GM23338 (cell line): ENCODE data around the gene SLC7A10. TPM values are rescaled to one million over a fixed set of nuclear protein-coding genes. Genes with fewer than 3 reads are reported as not detected.

Experiments
- ATAC-seq: fragments of 200-7000 bp; cut with Tn5 transposase; 3 replicates; pipeline ENCODE4 v1.9.1; 2020
- DNase-seq: peaks from one replicate; pipeline ENCODE4 v3.0.0-alpha.2; 2015; ENCODE audit warnings: low spot score
- H2AFZ ChIP-seq: fragments of 200-600 bp; sonication (generic); 2 replicates; pipeline ENCODE4 v1.8.0; 2016; ENCODE audit warnings: antibody characterized with exemption, mild to moderate bottlenecking, moderate library complexity
- H3F3A ChIP-seq: fragments of 200-600 bp; sonication (generic); replicated peaks from 2 replicates; pipeline ENCODE4 v1.8.0; 2017; ENCODE audit warnings: antibody characterized with exemption, mixed run types, low read depth
- H3K27ac ChIP-seq: fragments of 200-600 bp; sonication (generic); 2 replicates; pipeline ENCODE4 v1.6.1; 2016; ENCODE audit warnings: low read depth
- H3K27me3 ChIP-seq: fragments of 200-600 bp; sonication (generic); 2 replicates; pipeline ENCODE4 v1.8.0; 2016; ENCODE audit warnings: mild to moderate bottlenecking, mixed run types, moderate library complexity; ENCODE audit not compliant: insufficient read depth
- H3K36me3 ChIP-seq: fragments of 200-600 bp; sonication (generic); 2 replicates; pipeline ENCODE4 v1.8.0; 2016; ENCODE audit warnings: mild to moderate bottlenecking; ENCODE audit not compliant: insufficient read depth
- H3K4me1 ChIP-seq: fragments of 200-600 bp; sonication (generic); 2 replicates; pipeline ENCODE4 v1.8.0; 2016; ENCODE audit warnings: mild to moderate bottlenecking, moderate library complexity; ENCODE audit not compliant: insufficient read depth
- H3K4me2 ChIP-seq: fragments of 200-600 bp; sonication (generic); 2 replicates; pipeline ENCODE4 v1.7.1; 2017; ENCODE audit warnings: mixed run types
- H3K4me3 ChIP-seq: fragments of 200-600 bp; sonication (generic); 2 replicates; pipeline ENCODE4 v1.6.1; 2016; ENCODE audit warnings: mixed run types
- H3K79me2 ChIP-seq: fragments of 200-600 bp; sonication (generic); replicated peaks from 2 replicates; pipeline ENCODE4 v1.8.0; 2017; ENCODE audit warnings: mild to moderate bottlenecking; ENCODE audit not compliant: insufficient read depth
- H3K9me2 ChIP-seq: fragments of 200-600 bp; sonication (generic); 2 replicates; pipeline ENCODE4 v1.8.0; 2017; ENCODE audit not compliant: insufficient read depth
- H4K20me1 ChIP-seq: fragments of 200-600 bp; sonication (generic); replicated peaks from 2 replicates; pipeline ENCODE4 v1.8.0; 2017; ENCODE audit warnings: mild to moderate bottlenecking; ENCODE audit not compliant: insufficient read depth
- H3K27ac Mint-ChIP-seq: 2 replicates; pipeline ENCODE4 v1.8.0; 2020; ENCODE audit warnings: inconsistent platforms, mild to moderate bottlenecking, moderate library complexity, mixed read lengths
- H3K27me3 Mint-ChIP-seq: 3 replicates; pipeline ENCODE4 v1.8.0; 2022; ENCODE audit warnings: low read depth, mild to moderate bottlenecking, moderate library complexity, mixed read lengths, inconsistent platforms; ENCODE audit not compliant: insufficient read depth, poor library complexity
- H3K36me3 Mint-ChIP-seq: 3 replicates; pipeline ENCODE4 v1.8.0; 2021; ENCODE audit warnings: low read depth, mild to moderate bottlenecking, inconsistent platforms, moderate library complexity, mixed read lengths
- H3K4me1 Mint-ChIP-seq: 3 replicates; pipeline ENCODE4 v1.8.0; 2020; ENCODE audit warnings: mild to moderate bottlenecking, inconsistent platforms, mixed read lengths
- H3K4me3 Mint-ChIP-seq: 3 replicates; pipeline ENCODE4 v1.8.0; 2021; ENCODE audit warnings: moderate library complexity, mild to moderate bottlenecking, inconsistent platforms, mixed read lengths
- H3K9me3 Mint-ChIP-seq: 3 replicates; pipeline ENCODE4 v1.8.0; 2020; ENCODE audit warnings: moderate library complexity, mild to moderate bottlenecking, inconsistent platforms, mixed read lengths
- CREB1 ChIP-seq: fragments of 250-450 bp; sonication (Bioruptor Pico); IDR thresholded peaks from 2 replicates; pipeline ENCODE4 v1.5.0; 2020; ENCODE audit warnings: low read depth, mild to moderate bottlenecking, moderate library complexity
- EZH2phosphoT487 ChIP-seq: fragments of 200-600 bp; sonication (generic); IDR thresholded peaks from one replicate; pipeline ENCODE4 v1.8.1; 2018; ENCODE audit warnings: antibody characterized with exemption; ENCODE audit not compliant: unreplicated experiment
- JUNB ChIP-seq: IDR thresholded peaks from one replicate; pipeline ENCODE4 v1.6.1; 2016; ENCODE audit warnings: antibody characterized with exemption; ENCODE audit not compliant: unreplicated experiment
- NANOG ChIP-seq: IDR thresholded peaks from 2 replicates; pipeline ENCODE4 v1.6.1; 2016; ENCODE audit warnings: antibody characterized with exemption, borderline replicate concordance
- POLR2AphosphoS5 ChIP-seq: IDR thresholded peaks from 2 replicates; pipeline ENCODE4 v1.6.1; 2016; ENCODE audit warnings: antibody characterized with exemption, low read depth
- STAT1 ChIP-seq: IDR thresholded peaks from one replicate; pipeline ENCODE4 v1.6.1; 2016; ENCODE audit warnings: antibody characterized with exemption; ENCODE audit not compliant: unreplicated experiment
- ZNF114 ChIP-seq: fragments of 250-450 bp; sonication (Bioruptor Pico); IDR thresholded peaks from 2 replicates; pipeline ENCODE4 v1.5.0; 2020; ENCODE audit warnings: mild to moderate bottlenecking, moderate library complexity
- ZNF331 ChIP-seq: fragments of 250-450 bp; sonication (Bioruptor Pico); IDR thresholded peaks from 2 replicates; pipeline ENCODE4 v1.5.0; 2020; ENCODE audit warnings: low read depth, mild to moderate bottlenecking, moderate library complexity
- polyA plus RNA-seq: library from polyadenylated mRNA; unstranded; fragments of >200 nt; fragmentation: Nextera tagmentation; extraction: Ambion mirVana; gene quantifications from 2 replicates; pipeline ENCODE4 v1.2.1, GENCODE V29; 2016
- total RNA-seq: library from RNA; depleted of rRNA; stranded (reverse); fragments of >200 nt; shearing (Covaris generic); gene quantifications from 2 replicates; pipeline ENCODE4 v1.2.3, GENCODE V29; 2014
- TF ChIP-seq, protein P1 (sequence below): IDR thresholded peaks from one replicate; pipeline ENCODE4 v1.6.1; 2018; ENCODE audit warnings: antibody characterized with exemption; ENCODE audit not compliant: unreplicated experiment
- TF ChIP-seq, protein P2 (sequence below): fragments of 250-450 bp; sonication (Bioruptor Pico); IDR thresholded peaks from 2 replicates; pipeline ENCODE4 v1.5.0; 2020; ENCODE audit warnings: mild to moderate bottlenecking, moderate library complexity
- TF ChIP-seq, protein P3 (sequence below), 2 experiments: fragments of 200-600 bp in 1 of 2; sonication (generic) in 1 of 2; conservative IDR thresholded peaks; 2 replicates each; pipeline versions ENCODE4 v1.5.1 to v1.6.1; 2016 to 2017; ENCODE audit warnings: antibody characterized with exemption in 2 of 2, low read depth in 2 of 2, mild to moderate bottlenecking in 2 of 2, moderate library complexity in 1 of 2

Gene SLC7A10
- total and polyA plus RNA-seq, 2 experiments from 2014 or later: 3.3 to 6.3 TPM

DNA sequence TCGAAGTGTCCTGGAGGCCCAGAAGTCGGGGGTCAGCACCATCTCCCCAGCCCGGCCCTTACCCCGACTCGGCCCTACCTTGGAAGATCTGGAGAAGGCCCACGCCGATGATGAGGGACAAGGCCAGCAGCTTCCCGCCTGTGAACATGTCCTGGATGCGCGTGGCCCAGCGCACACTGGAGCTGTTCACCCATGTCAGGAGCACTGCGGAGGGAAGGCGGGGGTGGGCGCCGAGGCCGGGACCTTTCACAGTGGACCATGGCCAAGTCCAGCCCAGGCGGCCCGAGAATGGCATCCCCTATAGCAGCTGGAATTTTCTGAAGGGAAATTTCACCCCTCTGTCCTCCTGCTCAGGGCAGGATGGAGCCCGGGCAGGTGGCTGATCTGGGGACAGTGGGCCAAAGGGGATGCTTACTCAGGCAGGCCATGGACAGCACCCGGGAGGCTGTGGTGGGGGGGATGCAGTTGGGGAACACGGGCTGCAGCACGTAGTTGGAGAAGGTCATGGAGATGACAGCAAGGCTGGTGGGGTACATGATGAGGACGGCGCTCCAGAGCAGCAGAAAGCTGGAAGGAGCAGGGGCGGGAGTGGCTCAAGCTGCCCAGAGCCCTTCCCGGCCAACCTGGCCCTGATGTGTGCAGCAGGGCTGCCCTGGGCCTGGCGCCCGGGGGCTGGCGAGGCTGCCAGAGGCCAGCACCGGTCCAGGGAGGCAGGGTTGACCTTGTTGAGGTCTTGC lies 13.0 kb downstream of the SLC7A10 start (continued):
- TF ChIP-seq, protein P1, sequence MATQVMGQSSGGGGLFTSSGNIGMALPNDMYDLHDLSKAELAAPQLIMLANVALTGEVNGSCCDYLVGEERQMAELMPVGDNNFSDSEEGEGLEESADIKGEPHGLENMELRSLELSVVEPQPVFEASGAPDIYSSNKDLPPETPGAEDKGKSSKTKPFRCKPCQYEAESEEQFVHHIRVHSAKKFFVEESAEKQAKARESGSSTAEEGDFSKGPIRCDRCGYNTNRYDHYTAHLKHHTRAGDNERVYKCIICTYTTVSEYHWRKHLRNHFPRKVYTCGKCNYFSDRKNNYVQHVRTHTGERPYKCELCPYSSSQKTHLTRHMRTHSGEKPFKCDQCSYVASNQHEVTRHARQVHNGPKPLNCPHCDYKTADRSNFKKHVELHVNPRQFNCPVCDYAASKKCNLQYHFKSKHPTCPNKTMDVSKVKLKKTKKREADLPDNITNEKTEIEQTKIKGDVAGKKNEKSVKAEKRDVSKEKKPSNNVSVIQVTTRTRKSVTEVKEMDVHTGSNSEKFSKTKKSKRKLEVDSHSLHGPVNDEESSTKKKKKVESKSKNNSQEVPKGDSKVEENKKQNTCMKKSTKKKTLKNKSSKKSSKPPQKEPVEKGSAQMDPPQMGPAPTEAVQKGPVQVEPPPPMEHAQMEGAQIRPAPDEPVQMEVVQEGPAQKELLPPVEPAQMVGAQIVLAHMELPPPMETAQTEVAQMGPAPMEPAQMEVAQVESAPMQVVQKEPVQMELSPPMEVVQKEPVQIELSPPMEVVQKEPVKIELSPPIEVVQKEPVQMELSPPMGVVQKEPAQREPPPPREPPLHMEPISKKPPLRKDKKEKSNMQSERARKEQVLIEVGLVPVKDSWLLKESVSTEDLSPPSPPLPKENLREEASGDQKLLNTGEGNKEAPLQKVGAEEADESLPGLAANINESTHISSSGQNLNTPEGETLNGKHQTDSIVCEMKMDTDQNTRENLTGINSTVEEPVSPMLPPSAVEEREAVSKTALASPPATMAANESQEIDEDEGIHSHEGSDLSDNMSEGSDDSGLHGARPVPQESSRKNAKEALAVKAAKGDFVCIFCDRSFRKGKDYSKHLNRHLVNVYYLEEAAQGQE: no peak
- TF ChIP-seq ZNF114 (CRISPR knock-in tag) (no peak), EZH2phosphoT487 (no peak), POLR2AphosphoS5 (no peak), STAT1 (no peak), JUNB (no peak), CREB1 (CRISPR knock-in tag) (no peak), NANOG (no peak)

DNA sequence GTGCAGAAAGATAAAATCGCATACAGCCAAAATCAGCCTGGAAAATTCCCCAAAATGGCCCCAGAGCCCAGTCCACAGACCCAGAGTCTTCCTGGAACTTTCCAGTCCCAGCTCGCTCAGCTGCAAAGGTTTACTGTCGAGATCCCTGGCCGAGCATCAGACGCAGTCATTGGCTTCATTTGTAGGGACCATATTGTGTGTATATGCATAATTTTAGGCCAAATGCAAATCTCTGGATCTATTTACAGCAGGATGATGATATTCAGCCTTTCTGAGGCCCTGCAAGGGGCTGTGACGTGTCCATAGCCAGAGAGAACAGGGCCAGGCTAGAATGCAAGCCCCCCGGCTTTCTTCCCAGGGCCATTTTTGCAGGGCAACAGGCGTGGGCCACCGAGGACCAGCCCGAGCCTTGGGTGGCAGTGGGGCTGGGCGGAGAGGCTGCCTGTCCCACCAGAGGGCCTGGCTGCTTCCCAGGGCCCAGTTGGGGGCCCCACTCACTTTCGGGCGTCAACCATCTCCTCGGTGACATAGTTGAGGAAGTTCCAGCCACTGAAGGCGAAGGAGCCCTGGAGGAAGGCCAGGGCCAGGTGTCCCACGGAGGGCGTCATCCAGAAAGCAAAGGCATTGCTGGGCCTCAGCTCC lies 13.7 kb downstream of the SLC7A10 start:
- H3K27ac ChIP-seq: no peak overlapping the region
- H2AFZ ChIP-seq: no peak overlapping the region
- DNase-seq: no peak
- H3K36me3 Mint-ChIP-seq: no peaks in the 10 kb centered on the region
- H3K4me3 Mint-ChIP-seq: no peak overlapping the region
- no peak overlapping the region for H3K4me2 ChIP-seq
- H3K27me3 Mint-ChIP-seq: peaks cover 15% of the 10 kb centered on the region
- no peaks in the 10 kb centered on the region for H3K9me3 Mint-ChIP-seq
- no peaks in the 10 kb centered on the region for H3K79me2 ChIP-seq
- no peaks in the 10 kb centered on the region for H3K36me3 ChIP-seq
- ATAC-seq: no peak
- H3K9me2 ChIP-seq: no peaks in the 10 kb centered on the region
- no peaks in the 10 kb centered on the region for H3K4me1 ChIP-seq
- H3K27me3 ChIP-seq: no peaks in the 10 kb centered on the region
- no peaks in the 10 kb centered on the region for H3F3A ChIP-seq
- peaks cover 7% of the 10 kb centered on the region; the same call in 2 of the 3 replicates for H3K4me1 Mint-ChIP-seq
- H3K27ac Mint-ChIP-seq: no peak overlapping the region
- no peaks in the 10 kb centered on the region for H4K20me1 ChIP-seq
- H3K4me3 ChIP-seq: no peak overlapping the region
- no peak for TF ChIP-seq POLR2AphosphoS5
- TF ChIP-seq NANOG: no peak
- TF ChIP-seq ZNF331 (CRISPR knock-in tag): no peak
- TF ChIP-seq, protein P2, sequence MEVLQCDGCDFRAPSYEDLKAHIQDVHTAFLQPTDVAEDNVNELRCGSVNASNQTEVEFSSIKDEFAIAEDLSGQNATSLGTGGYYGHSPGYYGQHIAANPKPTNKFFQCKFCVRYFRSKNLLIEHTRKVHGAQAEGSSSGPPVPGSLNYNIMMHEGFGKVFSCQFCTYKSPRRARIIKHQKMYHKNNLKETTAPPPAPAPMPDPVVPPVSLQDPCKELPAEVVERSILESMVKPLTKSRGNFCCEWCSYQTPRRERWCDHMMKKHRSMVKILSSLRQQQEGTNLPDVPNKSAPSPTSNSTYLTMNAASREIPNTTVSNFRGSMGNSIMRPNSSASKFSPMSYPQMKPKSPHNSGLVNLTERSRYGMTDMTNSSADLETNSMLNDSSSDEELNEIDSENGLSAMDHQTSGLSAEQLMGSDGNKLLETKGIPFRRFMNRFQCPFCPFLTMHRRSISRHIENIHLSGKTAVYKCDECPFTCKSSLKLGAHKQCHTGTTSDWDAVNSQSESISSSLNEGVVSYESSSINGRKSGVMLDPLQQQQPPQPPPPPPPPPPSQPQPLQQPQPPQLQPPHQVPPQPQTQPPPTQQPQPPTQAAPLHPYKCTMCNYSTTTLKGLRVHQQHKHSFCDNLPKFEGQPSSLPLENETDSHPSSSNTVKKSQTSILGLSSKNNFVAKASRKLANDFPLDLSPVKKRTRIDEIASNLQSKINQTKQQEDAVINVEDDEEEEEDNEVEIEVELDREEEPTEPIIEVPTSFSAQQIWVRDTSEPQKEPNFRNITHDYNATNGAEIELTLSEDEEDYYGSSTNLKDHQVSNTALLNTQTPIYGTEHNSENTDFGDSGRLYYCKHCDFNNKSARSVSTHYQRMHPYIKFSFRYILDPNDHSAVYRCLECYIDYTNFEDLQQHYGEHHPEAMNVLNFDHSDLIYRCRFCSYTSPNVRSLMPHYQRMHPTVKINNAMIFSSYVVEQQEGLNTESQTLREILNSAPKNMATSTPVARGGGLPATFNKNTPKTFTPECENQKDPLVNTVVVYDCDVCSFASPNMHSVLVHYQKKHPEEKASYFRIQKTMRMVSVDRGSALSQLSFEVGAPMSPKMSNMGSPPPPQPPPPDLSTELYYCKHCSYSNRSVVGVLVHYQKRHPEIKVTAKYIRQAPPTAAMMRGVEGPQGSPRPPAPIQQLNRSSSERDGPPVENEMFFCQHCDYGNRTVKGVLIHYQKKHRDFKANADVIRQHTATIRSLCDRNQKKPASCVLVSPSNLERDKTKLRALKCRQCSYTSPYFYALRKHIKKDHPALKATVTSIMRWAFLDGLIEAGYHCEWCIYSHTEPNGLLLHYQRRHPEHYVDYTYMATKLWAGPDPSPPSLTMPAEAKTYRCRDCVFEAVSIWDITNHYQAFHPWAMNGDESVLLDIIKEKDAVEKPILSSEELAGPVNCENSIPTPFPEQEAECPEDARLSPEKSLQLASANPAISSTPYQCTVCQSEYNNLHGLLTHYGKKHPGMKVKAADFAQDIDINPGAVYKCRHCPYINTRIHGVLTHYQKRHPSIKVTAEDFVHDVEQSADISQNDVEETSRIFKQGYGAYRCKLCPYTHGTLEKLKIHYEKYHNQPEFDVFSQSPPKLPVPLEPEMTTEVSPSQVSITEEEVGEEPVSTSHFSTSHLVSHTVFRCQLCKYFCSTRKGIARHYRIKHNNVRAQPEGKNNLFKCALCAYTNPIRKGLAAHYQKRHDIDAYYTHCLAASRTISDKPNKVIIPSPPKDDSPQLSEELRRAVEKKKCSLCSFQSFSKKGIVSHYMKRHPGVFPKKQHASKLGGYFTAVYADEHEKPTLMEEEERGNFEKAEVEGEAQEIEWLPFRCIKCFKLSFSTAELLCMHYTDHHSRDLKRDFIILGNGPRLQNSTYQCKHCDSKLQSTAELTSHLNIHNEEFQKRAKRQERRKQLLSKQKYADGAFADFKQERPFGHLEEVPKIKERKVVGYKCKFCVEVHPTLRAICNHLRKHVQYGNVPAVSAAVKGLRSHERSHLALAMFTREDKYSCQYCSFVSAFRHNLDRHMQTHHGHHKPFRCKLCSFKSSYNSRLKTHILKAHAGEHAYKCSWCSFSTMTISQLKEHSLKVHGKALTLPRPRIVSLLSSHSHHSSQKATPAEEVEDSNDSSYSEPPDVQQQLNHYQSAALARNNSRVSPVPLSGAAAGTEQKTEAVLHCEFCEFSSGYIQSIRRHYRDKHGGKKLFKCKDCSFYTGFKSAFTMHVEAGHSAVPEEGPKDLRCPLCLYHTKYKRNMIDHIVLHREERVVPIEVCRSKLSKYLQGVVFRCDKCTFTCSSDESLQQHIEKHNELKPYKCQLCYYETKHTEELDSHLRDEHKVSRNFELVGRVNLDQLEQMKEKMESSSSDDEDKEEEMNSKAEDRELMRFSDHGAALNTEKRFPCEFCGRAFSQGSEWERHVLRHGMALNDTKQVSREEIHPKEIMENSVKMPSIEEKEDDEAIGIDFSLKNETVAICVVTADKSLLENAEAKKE (CRISPR knock-in tag): no peak
- TF ChIP-seq, protein P3, sequence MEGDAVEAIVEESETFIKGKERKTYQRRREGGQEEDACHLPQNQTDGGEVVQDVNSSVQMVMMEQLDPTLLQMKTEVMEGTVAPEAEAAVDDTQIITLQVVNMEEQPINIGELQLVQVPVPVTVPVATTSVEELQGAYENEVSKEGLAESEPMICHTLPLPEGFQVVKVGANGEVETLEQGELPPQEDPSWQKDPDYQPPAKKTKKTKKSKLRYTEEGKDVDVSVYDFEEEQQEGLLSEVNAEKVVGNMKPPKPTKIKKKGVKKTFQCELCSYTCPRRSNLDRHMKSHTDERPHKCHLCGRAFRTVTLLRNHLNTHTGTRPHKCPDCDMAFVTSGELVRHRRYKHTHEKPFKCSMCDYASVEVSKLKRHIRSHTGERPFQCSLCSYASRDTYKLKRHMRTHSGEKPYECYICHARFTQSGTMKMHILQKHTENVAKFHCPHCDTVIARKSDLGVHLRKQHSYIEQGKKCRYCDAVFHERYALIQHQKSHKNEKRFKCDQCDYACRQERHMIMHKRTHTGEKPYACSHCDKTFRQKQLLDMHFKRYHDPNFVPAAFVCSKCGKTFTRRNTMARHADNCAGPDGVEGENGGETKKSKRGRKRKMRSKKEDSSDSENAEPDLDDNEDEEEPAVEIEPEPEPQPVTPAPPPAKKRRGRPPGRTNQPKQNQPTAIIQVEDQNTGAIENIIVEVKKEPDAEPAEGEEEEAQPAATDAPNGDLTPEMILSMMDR (conservative IDR thresholded peaks at IDR 0.05; ENCODE audit: low read depth in 2 of 2): no peak
- no peak for TF ChIP-seq ZNF114 (CRISPR knock-in tag)
- no peak for TF ChIP-seq EZH2phosphoT487
